Endometrium (tissue), 2 donors: ENCODE results near the gene EPHA1.

Experiments used
- FAIRE-seq: peaks from 2 replicates; lab custom pipeline; 2012; peaks lifted over from hg19 to GRCh38; lab: Jason Lieb, UNC
- donor health status: control.
- donor health status: control.

Gene EPHA1

DNA sequence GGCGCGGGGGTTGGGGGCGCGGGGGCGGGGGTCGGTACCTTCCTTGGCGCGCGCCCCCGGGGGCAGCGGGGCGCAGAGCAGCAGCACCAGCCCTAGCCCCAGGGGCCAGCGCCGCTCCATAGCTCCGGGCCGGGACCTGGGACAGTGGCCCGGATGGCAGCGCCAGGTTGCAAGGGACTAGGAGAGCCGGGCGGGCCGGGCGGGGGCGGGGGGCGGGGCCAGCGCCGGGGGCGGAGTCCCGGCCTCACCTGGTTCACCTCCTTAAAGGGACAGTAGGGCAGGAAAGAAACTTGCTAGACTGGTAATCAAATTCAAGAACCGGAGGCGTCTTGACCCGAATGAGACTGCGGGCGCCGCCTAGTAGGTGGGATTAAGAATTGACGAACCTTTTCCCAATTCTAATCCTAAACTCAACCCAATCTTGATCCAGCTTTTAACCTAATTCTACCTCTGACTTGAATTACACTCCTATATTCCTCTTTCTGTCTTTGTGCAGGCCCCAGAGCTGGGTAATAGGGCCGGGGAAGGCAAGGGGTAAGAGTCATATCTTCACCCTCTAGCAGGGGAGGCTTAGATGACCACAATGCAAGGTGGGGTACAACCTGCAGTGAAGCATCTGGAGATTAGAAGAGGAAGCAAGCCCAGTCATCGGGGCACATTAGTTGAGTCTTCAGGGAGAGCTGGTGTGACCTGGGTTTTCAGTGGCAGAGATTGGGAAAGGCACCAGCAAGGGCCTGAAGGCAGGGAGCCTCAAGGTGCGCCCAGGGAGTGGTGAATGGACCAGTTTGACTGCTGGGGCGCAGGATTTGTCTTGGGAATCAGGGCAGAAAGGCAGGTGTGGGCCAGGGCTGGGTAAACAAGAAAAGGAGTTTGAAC, at the start of gene EPHA1:
EPHA1 (minus strand) TSS at position 171 of the 876 bp plus-strand sequence; CDS start at position 120, 51 bp downstream.
- no peak for FAIRE-seq

DNA sequence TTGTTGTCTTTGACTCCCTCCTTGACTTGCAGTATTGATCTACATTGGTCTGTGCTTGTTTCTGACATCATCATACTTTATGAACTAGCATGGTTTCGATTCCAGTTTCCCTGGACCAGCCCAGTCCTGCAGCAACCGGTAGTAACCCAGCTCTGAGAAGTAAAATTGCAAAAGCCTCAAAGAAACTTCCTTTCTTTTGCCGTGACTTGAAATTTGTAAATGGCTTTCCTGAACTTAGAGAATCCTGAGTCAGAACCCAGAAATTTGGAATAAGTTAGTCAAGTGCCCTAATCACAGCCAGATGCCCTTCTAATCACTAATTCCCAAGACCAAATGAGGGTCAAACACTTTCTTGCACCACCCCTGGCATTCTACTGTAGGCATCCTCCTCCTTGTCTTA, 49.6 kb upstream of the EPHA1 start:
- FAIRE-seq, result no peak

DNA sequence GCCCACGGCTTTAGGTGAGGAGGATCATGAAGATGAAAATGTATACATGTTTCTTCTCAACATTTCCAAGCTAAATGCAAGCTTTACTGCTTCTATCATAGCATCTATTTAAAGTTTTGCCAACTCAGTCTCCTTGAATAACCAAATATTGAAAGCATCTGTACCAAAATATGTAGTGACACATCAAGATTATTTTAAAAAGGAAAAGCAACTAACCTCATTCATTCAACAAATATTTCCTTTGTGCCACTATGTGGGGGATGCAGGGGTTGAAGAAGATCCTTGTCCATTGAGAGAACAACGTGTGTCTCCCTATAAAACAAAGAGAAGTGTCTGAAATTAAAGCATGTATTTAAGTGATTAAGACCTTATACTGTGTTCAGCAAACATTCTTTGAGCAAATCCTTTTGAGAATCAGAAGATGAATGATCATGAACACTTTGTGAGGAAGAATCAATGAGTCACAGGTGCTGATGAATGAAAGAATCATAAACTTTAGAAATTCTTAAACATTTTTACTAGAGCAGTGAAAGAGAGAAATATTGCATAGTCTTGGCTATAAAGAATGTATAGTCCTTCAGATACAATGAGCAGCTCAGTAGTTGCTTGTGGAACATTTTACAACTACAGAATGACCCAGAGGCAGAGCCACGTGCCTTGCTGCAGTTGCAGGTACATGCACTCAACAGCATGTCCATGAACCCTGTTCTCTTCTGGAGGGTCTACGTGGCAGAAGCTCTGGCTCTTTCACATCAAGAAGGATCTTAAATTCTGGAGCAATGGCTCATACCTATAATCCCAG, 48.5 kb upstream of the EPHA1 start:
- FAIRE-seq, result no peak

DNA sequence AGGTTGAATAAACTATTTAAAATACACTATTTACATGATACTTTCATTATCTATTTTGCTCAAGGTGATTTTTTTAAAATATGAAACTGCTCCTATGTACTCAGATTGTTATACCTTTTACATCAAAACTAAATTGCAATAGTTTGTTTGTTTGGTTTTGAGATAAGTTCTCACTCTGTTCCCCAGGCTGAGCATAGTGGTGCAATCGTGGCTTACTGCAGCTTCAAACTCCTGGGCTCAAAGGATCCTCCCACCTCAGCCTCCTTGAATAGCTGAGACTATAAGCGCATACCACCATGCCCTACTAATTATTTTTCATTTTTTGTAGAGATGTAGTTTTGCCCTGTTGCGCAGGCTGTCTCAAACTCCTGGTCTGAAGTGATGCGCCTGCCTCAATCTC, 47.3 kb upstream of the EPHA1 start:
- no peak for FAIRE-seq

DNA sequence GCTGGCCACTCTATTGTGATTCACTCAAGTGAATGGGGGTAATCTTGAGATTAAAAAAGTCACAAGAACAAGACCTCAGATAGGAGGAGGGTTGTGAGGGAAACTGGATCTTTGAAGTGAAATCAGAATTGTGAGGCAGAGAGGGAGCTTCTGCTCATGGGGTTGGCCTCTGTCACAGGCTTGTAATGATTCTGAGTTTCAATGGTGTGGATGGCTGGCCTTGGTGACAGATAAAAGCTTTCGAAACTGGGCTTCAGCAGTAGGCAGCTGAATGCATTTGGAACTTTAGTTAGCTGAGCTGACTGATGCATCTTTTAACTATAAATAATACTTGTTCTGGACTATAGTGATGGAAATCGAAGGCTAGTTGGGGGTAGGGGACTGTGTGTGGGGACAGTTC, 46.8 kb upstream of the EPHA1 start:
- no peak for FAIRE-seq

DNA sequence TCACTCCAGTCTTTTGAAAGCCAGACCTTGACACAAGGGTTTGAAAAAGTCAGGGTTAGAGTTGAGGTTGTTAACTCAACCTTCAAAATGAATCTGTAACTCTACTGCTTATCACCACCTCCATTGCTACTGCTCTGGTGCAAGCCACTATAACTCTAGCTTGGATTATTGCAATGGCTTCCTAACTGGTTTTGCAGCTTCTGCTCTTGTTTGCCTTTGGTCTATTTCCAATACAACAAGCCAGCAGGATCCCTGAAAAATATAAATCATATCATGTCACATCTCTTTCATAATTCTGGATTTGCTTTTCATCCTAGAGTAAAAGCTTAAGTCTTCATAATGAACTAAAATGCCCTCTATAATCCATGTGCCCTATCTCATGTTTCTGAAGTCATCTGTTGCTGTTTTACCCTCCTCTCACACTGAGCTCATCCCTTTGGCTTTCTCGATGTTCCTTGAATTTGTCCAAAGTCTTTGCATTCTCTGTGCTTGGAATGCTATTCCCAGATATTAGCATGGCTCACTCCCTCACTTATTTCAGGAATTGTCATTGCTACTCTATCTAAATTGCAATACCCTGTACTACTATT, 45.5 kb upstream of the EPHA1 start:
- no peak for FAIRE-seq

DNA sequence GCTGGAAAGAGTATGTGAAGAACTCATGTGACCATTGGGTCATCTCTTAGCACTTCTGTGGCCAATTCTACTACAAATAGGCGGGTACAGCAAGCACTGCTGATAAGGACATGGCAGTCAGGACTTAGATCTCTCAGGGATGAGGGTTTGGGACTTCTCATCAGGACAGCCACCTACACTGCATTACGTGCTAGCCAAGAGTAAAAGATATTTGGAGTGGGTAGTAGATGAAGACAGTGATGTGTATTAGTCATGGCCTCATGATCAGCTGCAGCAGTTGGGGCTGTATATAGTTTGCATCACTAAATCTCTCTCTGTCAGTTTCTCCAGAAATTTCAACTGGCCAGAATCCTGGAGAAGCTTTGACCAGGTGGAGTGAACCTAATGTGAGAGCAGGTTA, 43.8 kb upstream of the EPHA1 start:
- no peak for FAIRE-seq

DNA sequence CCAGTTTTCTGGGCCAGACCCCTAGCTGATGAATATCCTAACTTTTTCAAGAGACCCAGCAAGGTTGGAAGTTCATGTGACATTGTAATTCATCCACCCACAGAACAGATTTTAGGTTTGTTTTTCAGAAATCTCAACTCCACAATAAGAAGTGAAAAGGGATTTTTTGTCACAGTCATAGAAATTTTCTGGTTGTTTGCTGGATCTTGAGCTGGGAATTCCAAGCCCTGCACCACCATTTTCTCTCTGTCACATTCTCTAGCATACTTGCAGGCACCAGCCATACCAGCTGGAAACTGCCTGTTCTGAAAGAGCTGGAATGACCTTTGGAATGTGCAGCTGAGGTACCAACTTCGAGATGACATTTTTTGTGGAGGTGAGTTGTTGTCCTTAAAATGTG, 43.1 kb upstream of the EPHA1 start:
- FAIRE-seq, result no peak

DNA sequence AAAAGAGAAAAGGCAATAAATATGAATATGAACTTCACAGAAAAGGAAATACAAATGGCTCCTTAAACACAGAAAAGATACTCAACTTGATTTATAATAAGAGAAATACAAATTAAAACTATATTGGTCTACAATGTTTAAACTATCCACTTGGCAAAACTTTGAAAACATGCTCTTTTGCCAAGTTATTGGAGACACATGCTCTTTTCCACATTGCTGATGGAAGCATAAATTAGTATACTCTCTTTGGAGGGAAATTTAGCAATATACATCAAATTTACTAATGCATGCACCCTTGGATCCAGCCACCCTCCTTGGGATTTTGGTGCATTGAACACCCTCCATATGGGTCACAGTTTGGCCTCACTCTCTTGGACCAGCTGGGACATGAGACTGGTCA, 42.5 kb upstream of the EPHA1 start:
- FAIRE-seq, result no peak

DNA sequence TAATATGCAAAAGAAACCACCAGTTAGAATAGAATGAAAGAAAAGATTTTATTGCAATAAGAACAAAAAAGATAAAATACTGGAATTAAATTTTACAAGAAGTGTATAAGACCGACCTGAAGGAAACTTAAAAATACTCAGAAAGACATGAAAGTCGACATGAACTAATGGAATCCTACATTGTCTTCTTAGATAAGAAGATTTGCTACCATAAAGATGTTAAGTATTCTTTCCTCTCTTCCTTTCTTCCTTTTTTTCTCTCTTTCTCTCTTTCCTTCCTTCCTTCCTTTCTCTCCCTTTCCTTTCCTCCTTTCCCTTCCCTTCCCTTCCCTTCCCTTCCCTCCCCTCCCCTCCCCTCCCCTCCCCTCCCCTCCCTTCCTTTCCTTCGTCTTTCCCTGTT, 41.1 kb upstream of the EPHA1 start:
- FAIRE-seq, result no peak

DNA sequence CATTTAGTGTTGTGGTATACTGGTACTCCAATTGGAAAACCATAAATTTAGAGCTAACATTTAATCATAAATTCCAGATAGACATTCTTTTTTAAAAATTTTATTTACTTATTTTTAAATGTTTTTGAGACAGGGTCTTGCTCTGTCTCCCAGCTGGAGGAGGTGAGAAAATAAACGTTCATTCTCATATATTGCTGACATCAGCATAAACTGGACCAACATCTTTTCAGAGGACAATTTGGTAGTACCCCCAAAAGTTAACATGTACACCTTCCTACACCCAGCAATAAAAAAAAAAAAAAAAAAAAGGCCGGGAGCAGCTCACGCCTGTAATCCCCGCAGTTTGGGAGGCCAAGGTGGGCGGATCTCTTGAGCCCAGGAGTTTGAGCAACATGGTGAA, 39.8 kb upstream of the EPHA1 start:
- no peak for FAIRE-seq

DNA sequence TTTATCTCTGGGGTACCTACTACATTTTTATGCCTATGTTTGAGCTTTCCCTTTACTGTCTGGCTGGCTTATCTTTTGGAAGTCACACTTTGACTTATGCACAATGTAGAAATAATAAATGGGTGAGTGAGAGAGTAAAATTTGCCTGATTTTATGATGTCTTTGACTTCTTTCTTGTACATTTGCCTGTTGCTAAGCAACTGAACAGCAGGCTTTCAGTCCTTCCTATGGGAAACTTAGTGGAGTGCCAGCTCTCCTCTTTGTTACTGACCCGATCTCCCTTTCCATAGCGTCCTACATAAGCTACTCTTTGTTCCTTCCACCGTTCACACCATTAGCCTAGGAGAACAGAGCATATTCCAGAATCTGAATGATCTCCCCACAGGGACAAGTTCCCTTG, 38.8 kb upstream of the EPHA1 start:
- no peak for FAIRE-seq

DNA sequence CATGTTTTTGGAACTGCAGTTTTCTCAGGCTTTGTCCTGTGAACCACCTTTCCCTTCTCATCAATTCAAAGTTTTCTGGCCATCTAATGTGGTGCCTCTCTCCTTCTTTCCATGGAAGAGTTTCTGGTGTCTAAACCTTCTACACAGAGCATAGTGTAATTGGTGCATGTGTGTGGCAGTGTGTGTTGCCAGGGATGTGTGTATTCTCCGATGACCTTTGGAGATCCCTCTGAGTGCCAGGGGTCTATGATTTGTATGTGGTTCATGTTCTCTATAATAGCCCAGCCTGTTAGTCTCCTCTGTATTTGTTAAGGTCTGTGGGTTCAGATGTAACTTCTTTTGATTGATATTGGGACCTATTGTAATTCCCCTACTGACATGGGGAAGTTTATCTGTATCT, 36.1 kb upstream of the EPHA1 start:
- no peak for FAIRE-seq

DNA sequence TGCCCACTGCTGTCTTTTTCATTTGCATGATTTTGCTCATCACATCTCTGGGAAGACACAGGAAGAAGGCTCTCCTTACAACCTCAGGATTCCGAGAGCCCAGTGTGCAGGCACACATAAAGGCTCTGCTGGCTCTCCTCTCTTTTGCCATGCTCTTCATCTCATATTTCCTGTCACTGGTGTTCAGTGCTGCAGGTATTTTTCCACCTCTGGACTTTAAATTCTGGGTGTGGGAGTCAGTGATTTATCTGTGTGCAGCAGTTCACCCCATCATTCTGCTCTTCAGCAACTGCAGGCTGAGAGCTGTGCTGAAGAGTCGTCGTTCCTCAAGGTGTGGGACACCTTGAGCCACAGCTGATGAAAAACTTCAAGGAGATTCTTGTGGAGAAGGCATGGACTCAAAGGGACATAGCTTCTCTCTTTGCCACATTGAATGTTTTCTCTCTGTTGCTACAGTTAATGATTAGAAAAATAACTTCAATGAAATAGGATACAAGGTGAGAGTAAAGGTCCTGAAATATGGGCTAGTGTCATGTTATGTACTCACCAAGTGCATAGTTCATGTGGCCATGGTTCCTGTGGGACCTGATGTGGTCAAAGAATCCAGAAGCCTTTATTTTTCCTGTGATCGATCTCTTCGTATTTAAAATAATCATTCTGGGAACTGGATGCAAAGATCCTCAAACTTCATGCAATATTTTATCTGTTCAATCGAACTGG, 35.6 kb upstream of the EPHA1 start:
- no peak for FAIRE-seq

DNA sequence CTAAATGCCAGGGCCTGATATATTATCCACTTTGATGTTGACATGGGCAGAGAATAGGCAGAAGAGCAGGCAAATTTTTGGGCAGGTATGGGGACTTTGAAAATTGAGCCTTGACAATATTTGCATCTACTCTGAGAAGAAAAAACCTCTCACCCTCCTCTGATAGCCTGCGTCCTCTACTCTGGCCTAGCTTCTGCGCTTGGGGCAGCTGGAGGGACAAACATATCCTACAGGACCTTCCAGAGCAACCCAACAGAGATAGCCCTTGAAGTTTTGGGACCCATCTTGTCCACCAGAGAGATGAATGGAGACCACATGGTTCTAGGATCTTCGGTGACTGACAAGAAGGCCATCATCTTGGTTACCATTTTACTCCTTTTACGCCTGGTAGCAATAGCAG, 34.5 kb upstream of the EPHA1 start, which contains the start of gene TAS2R60:
TAS2R60 (plus strand) TSS at position 301 of the 400 bp plus-strand sequence; CDS start at position 301, 0 bp downstream.
- FAIRE-seq, result no peak

DNA sequence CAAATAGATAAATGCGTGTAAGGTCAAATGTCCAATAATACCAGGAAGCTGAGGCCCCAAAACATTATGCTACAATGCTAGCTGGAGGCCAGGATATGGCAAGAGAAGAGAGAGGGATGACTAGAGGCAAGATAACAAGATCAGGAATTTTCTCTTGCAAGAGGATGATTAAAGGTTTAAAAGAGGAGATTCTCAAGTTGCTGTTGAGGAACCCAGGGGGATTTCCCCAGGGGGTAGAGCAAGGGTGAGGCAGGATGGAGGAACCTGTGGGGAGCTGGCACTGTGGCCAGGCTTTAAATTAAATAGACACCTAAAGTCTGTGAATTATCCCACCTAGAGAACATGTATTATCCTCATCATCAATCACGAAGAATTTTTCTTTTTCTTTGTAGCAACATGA, 31.2 kb upstream of the EPHA1 start:
- FAIRE-seq, result no peak

DNA sequence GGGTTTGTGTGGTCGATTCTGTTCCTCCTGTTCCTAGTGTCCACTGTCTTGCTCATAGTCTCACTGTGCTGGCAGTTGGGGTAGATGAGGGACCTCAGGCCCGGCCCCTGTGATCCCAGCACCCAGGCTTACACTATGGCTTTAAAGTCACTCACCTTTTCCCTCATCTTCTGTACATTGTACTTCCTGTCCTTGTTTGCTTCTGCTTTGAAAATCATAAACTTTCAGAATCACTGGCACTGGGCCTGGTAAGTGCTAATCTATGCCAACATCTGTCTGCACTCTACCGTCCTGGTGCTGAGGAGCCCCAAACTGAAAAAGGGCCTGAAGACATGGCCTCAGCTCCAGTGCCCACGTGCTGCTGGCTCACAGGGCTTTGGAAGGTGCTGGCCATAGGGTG, 28.9 kb upstream of the EPHA1 start:
- FAIRE-seq, result no peak

DNA sequence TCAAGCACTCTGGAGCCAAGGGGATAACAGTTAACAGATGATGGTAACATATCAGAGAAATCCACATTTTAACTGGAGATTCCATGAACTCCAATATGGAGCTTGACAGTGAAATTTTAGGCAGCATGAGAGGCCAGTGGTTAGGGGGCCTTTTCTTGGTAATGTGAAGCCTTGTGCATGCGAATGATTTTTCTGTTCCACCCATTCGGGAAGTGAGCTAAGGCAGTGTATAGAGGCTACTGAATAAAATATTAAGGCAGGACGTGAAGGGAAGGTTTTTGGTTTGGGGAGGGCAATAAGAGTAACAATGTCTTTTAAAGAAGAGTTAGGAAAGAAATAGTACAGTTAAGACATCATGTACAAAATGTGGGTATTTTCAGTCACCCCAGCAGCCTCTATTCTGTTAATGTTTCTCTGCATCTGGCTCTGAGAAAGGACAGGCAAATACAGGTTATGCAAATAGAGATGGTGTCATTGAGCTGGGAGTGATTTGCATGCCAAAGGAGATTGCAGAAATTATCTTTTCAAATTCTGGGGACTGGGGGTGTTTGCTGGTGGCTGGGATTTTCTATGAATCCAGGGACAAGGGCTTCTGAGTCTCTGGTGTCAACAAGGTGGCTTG, 27.8 kb upstream of the EPHA1 start:
- FAIRE-seq, result no peak

DNA sequence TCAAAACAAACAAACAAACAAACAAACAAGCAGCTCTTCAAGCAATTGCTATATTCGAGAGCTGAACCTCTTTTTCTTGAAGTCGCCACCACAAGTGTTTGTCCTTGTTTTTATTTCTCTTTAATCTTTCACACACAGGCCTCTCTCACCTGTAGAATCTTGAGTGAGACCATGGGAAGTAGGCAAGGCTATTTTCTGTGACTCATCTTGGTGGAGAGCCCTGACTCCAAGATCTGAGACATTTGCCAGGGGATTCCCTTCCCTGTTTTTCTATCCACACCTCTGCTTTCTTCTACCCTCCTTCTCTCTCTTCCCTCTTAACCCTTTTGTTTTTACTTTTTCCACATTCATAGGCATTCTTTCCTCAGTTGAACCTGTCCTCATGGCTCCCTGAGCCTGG, 26.6 kb upstream of the EPHA1 start:
- no peak for FAIRE-seq

DNA sequence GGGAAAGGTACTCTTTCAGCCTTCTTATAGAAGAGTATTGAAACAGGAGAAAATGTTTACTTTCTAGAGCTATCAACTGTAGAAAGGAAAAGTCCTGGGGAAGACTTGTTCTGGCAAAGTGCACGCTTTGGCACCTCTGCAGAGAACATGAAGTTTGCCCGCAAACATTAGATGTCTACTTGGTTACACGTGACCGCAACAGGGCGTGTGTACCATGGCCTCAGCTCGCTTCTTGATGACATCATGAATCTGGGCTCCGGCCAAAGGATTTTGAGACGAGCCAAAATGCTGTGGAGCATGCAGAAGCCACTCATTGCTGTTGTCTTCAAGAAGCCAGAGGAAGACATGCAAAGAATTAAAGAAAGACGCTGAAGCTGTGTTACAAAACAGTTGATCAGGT, 26.0 kb upstream of the EPHA1 start:
- FAIRE-seq, result no peak

DNA sequence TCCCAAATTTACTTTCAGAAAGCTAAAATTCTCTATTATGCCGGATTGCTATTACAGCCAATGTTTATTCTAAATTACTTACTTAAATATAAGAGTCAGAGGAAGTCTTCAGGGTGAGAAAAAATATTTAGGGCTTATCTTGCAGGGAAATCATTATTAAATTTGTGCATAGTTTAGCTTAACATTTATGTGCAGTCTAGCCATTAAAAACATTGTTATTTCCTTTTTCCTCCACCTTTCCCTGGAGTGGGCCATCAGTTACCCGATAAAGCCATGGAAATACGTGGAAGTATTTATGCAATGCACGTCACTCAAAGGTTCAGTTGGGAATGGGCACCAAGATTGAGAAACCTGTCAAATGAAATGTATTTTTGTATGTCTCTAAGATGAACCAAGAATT, 25.1 kb upstream of the EPHA1 start:
- FAIRE-seq, result no peak

DNA sequence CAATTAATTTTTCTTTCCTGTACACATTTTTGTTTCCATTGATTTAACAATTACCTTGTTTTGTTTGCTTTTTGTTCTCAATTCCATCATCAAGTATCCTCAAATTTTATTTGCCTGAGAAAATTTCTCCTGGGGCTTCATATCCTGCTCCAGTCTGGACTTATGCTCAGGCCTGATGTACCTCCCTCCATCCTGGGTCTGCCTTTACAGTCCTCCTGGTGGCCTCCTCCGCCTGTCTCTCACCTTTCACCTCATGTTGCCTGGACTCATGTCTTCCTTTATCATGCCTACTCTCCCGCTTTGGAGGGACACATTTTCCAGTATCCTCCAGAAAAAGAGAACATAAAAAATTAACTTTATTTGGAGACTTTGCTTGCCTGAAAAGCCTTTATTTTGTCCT, 22.5 kb upstream of the EPHA1 start:
- no peak for FAIRE-seq
